ENCODE data around the gene ALDH1A3.

Gene ALDH1A3

DNA sequence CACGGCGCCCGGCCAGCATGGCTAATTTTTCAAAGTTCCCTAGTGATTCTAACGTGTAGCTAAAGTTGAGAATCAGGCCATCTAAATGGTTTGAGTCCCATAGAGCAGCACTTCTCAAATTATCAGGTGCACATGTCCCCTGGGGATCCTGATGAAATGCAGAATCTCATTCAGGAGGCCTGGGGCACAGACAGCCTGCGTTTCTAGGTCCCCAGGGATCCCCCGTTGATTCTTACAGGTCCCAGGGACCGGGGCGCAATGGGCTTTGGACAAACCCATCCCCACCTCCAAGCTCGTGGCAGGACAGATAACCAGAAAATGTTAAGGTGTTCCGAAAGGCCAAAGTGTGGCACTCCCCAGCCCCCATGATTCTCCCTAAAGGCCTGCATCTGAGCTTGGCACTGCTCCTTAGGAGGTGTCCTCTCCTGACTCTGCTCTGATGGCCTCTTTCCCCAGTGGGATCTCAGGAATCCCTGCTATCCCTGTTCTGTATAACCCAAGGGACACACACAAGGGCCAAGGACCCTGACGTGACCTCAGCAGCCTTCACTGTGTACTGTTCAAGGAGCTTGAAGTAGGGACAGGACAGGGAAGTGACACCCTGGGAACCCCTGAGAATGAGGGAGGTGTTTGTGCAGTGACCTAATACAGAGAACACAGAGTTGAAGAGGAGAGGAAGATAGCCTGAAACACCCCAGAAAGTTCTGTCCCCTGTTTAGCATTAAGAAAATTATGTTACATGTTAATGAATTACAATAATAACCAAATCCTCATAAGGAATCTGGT, 47.5 kb downstream of the ALDH1A3 start (continued):
- TF ChIP-seq, protein P1, sequence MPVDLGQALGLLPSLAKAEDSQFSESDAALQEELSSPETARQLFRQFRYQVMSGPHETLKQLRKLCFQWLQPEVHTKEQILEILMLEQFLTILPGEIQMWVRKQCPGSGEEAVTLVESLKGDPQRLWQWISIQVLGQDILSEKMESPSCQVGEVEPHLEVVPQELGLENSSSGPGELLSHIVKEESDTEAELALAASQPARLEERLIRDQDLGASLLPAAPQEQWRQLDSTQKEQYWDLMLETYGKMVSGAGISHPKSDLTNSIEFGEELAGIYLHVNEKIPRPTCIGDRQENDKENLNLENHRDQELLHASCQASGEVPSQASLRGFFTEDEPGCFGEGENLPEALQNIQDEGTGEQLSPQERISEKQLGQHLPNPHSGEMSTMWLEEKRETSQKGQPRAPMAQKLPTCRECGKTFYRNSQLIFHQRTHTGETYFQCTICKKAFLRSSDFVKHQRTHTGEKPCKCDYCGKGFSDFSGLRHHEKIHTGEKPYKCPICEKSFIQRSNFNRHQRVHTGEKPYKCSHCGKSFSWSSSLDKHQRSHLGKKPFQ (tag by site-specific recombination; IDR thresholded peaks at IDR 0.05), result no peak
- TF ChIP-seq ZNF473 (tag by site-specific recombination; IDR thresholded peaks at IDR 0.05), result no peak
- TF ChIP-seq, protein P2, sequence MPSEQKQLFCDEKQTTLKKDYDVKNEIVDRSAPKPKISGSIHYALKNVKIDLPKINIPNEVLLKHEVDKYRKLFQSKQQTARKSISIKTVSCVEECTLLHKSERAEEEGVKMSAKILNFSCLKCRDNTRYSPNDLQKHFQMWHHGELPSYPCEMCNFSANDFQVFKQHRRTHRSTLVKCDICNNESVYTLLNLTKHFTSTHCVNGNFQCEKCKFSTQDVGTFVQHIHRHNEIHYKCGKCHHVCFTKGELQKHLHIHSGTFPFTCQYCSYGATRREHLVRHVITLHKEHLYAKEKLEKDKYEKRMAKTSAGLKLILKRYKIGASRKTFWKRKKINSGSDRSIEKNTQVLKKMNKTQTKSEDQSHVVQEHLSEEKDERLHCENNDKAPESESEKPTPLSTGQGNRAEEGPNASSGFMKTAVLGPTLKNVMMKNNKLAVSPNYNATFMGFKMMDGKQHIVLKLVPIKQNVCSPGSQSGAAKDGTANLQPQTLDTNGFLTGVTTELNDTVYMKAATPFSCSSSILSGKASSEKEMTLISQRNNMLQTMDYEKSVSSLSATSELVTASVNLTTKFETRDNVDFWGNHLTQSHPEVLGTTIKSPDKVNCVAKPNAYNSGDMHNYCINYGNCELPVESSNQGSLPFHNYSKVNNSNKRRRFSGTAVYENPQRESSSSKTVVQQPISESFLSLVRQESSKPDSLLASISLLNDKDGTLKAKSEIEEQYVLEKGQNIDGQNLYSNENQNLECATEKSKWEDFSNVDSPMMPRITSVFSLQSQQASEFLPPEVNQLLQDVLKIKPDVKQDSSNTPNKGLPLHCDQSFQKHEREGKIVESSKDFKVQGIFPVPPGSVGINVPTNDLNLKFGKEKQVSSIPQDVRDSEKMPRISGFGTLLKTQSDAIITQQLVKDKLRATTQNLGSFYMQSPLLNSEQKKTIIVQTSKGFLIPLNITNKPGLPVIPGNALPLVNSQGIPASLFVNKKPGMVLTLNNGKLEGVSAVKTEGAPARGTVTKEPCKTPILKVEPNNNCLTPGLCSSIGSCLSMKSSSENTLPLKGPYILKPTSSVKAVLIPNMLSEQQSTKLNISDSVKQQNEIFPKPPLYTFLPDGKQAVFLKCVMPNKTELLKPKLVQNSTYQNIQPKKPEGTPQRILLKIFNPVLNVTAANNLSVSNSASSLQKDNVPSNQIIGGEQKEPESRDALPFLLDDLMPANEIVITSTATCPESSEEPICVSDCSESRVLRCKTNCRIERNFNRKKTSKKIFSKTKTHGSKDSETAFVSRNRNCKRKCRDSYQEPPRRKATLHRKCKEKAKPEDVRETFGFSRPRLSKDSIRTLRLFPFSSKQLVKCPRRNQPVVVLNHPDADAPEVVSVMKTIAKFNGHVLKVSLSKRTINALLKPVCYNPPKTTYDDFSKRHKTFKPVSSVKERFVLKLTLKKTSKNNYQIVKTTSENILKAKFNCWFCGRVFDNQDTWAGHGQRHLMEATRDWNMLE (tag by site-specific recombination; conservative IDR thresholded peaks at IDR 0.05; ENCODE audit: low read depth), result no peak
- TF ChIP-seq KLF9 (tag by site-specific recombination; IDR thresholded peaks at IDR 0.05; ENCODE audit: low read depth), result no peak
- TF ChIP-seq, protein P3, sequence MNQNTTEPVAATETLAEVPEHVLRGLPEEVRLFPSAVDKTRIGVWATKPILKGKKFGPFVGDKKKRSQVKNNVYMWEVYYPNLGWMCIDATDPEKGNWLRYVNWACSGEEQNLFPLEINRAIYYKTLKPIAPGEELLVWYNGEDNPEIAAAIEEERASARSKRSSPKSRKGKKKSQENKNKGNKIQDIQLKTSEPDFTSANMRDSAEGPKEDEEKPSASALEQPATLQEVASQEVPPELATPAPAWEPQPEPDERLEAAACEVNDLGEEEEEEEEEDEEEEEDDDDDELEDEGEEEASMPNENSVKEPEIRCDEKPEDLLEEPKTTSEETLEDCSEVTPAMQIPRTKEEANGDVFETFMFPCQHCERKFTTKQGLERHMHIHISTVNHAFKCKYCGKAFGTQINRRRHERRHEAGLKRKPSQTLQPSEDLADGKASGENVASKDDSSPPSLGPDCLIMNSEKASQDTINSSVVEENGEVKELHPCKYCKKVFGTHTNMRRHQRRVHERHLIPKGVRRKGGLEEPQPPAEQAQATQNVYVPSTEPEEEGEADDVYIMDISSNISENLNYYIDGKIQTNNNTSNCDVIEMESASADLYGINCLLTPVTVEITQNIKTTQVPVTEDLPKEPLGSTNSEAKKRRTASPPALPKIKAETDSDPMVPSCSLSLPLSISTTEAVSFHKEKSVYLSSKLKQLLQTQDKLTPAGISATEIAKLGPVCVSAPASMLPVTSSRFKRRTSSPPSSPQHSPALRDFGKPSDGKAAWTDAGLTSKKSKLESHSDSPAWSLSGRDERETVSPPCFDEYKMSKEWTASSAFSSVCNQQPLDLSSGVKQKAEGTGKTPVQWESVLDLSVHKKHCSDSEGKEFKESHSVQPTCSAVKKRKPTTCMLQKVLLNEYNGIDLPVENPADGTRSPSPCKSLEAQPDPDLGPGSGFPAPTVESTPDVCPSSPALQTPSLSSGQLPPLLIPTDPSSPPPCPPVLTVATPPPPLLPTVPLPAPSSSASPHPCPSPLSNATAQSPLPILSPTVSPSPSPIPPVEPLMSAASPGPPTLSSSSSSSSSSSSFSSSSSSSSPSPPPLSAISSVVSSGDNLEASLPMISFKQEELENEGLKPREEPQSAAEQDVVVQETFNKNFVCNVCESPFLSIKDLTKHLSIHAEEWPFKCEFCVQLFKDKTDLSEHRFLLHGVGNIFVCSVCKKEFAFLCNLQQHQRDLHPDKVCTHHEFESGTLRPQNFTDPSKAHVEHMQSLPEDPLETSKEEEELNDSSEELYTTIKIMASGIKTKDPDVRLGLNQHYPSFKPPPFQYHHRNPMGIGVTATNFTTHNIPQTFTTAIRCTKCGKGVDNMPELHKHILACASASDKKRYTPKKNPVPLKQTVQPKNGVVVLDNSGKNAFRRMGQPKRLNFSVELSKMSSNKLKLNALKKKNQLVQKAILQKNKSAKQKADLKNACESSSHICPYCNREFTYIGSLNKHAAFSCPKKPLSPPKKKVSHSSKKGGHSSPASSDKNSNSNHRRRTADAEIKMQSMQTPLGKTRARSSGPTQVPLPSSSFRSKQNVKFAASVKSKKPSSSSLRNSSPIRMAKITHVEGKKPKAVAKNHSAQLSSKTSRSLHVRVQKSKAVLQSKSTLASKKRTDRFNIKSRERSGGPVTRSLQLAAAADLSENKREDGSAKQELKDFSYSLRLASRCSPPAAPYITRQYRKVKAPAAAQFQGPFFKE (tag by site-specific recombination; IDR thresholded peaks at IDR 0.05; ENCODE audit: borderline replicate concordance), result no peak
- TF ChIP-seq ZNF843 (tag by site-specific recombination; IDR thresholded peaks at IDR 0.05), result no peak
- no peak for TF ChIP-seq YY1 (tag by site-specific recombination; IDR thresholded peaks at IDR 0.05)
- TF ChIP-seq ZBTB48 (tag by site-specific recombination; IDR thresholded peaks at IDR 0.05), result no peak

DNA sequence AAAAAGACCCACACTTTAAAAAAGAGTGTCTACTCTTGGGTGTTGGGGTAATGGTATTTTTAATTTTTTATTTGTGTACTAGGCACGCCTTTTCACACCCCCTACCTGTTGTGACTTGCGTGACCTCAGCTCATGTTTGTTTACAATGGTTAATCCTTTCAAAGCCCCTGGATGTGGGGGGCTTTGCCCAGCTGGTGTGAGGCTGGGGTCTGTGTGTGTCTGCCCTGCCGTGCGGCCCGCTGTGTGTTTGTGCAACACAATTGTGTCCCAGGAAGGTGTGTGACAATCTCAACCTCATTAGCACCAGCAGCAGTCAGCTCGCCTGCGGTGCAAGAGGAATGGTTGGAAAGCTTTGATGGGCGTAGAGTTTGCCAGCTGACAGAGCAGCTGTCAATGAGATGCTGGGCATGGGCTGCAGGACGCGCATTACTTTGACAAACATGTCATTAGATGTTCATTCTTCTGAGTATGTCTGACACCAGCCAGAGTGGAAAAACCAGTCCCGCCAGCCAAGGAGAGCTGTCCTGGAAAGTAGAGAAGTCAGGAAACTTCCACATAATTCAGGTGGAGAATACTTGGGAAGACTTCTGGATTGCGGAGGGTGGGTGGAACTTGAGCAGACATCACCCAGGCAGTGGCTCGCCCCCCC, 49.1 kb downstream of the ALDH1A3 start:
- no peak overlapping the region for H3K27ac ChIP-seq (ENCODE audit: extremely low read depth, low read depth, low read length)
- no peak overlapping the region for H3K4me3 ChIP-seq (ENCODE audit: low read depth, low read length)
- no peaks in the 10 kb centered on the region for H3K36me3 ChIP-seq (ENCODE audit: control insufficient read depth in 2 of 2, insufficient read depth in 1 of 2, low read length in 2 of 2)
- H3K4me1 ChIP-seq (ENCODE audit: control insufficient read depth, insufficient read depth, low read length), result no peaks in the 10 kb centered on the region
- no peaks in the 10 kb centered on the region for H3K9me3 ChIP-seq (ENCODE audit: control insufficient read depth, insufficient read depth, low read depth, low read length)
- POLR2A ChIA-PET, result no interaction called here
- CTCF ChIA-PET, result interaction anchor here (0.7 to 2.7 kb wide), 3 partner anchors 11 to 79 kb away, joined by 3 to 19 read pairs (median 3); no protein-coding TSS in a partner anchor
- no peak for TF ChIP-seq ZNF654 (tag by site-specific recombination; IDR thresholded peaks at IDR 0.05; ENCODE audit: low read depth)
- TF ChIP-seq ZNF354C (tag by site-specific recombination; IDR thresholded peaks at IDR 0.05; ENCODE audit: borderline replicate concordance, low read depth), result no peak
- TF ChIP-seq ZNF138 (tag by site-specific recombination; IDR thresholded peaks at IDR 0.05; ENCODE audit: borderline replicate concordance), result no peak
- no peak for TF ChIP-seq ZNF211 (tag by site-specific recombination; IDR thresholded peaks at IDR 0.05; ENCODE audit: low read depth)
- no peak for TF ChIP-seq ZNF621 (tag by site-specific recombination; IDR thresholded peaks at IDR 0.05)
- no peak for TF ChIP-seq ZBTB17 (tag by site-specific recombination; IDR thresholded peaks at IDR 0.05)
- TF ChIP-seq MYNN (tag by site-specific recombination; IDR thresholded peaks at IDR 0.05; ENCODE audit: borderline replicate concordance), result no peak
- no peak for TF ChIP-seq ZNF747 (tag by site-specific recombination; IDR thresholded peaks at IDR 0.05)
- no peak for TF ChIP-seq ZNF501 (tag by site-specific recombination; IDR thresholded peaks at IDR 0.05)
- TF ChIP-seq, protein P4, sequence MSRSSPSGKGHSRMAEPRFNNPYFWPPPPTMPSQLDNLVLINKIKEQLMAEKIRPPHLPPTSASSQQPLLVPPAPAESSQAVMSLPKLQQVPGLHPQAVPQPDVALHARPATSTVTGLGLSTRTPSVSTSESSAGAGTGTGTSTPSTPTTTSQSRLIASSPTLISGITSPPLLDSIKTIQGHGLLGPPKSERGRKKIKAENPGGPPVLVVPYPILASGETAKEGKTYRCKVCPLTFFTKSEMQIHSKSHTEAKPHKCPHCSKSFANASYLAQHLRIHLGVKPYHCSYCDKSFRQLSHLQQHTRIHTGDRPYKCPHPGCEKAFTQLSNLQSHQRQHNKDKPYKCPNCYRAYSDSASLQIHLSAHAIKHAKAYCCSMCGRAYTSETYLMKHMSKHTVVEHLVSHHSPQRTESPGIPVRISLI (tag by site-specific recombination; IDR thresholded peaks at IDR 0.05), result no peak
- no peak for TF ChIP-seq MEIS1 (CRISPR knock-in tag; IDR thresholded peaks at IDR 0.05; ENCODE audit: borderline replicate concordance)
- no peak for TF ChIP-seq ZNF521 (tag by site-specific recombination; IDR thresholded peaks at IDR 0.05)
